Prostate gland (tissue), 2 donors: ENCODE measurements around the gene DIPK1A. TPM values are rescaled to one million over a fixed set of nuclear protein-coding genes. Genes with fewer than 3 reads are reported as not detected.
A peak's percentile ranks its signal among the peaks of the same experiment; 100 is the strongest.

Experiments
- DNase-seq: peaks from one replicate; pipeline ENCODE4 v3.0.0-alpha.2; 2019; ENCODE audit warnings: low spot score
- H3K27ac ChIP-seq, 2 donors: fragments of 200-600 bp; sonication (generic); 2 replicates each; pipeline ENCODE4 v1.5.1; 2017 to 2019
- H3K27me3 ChIP-seq: fragments of 200-600 bp; sonication (generic); replicated peaks from 2 replicates; pipeline ENCODE4 v1.5.1; 2019; ENCODE audit not compliant: insufficient read depth
- H3K36me3 ChIP-seq, 2 donors: fragments of 200-600 bp; sonication (generic); 1 replicate in 1 of 2; 2 replicates in 1 of 2; pipeline versions ENCODE4 v1.5.1 to v1.8.1; 2017 to 2019
- H3K4me1 ChIP-seq: fragments of 200-600 bp; sonication (generic); replicated peaks from 2 replicates; pipeline ENCODE4 v1.5.1; 2019
- H3K4me3 ChIP-seq, 2 donors: fragments of 200-600 bp; sonication (generic); 2 replicates each; pipeline ENCODE4 v1.5.1; 2017 to 2019
- H3K9me3 ChIP-seq: fragments of 200-600 bp; sonication (generic); 2 replicates; pipeline ENCODE4 v1.5.1; 2017
- CTCF ChIP-seq, 4 experiments: fragments of 200-600 bp in 2 of 4; fragments of 450-650 bp in 2 of 4; sonication (generic) in 2 of 4; IDR thresholded peaks; 1 replicate in 3 of 4; 2 replicates in 1 of 4; pipeline ENCODE4 v1.5.1; 2016 to 2019; ENCODE audit warnings: antibody characterized with exemption in 4 of 4, mild to moderate bottlenecking in 2 of 4, moderate library complexity in 2 of 4
- POLR2A ChIP-seq: fragments of 450-650 bp; IDR thresholded peaks from one replicate; pipeline ENCODE4 v1.6.1; 2016; ENCODE audit warnings: antibody characterized with exemption, mild to moderate bottlenecking
- POLR2AphosphoS5 ChIP-seq: sonication (generic); formaldehyde crosslinking; IDR thresholded peaks from one replicate; pipeline ENCODE4 v1.6.1; 2017; ENCODE audit warnings: antibody characterized with exemption
- WGBS: methylation state at CpG from one replicate; pipeline ENCODE4 v1.1.5; 2018; 5-methylcytosine and 5-hydroxymethylcytosine counted together
- intact Hi-C: fragments of 100-400 bp; cut with DNase I; formaldehyde crosslinking; loops from one replicate; pipeline ENCODE4 v1.14.2; 2022
- total RNA-seq, 2 donors: library from RNA; depleted of rRNA; stranded (reverse); fragments of >200 nt; gene quantifications; one replicate each; pipeline ENCODE4 v1.1.0, GENCODE V29; 2016

Gene DIPK1A
- total RNA-seq, 2 donors from 2014 or later = 9.2 to 22.2 TPM

DNA sequence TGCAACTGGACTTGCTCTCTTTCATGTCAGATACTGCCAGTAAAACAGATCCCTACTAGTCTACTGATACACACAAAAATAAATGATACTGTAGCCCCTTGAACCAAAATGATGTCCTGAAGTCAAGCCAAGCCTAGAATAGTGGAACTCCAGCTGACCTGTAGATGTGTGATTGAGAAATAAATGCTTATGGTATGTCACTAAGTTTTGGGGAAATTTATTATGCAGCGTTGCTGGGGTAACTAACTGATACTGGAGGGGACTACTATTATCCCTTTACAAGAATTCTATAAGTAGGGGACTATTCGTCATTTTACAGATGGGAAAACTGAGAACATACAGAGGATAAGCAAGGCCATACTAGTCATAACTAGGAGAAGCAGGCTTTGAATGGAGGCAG lies 73.8 kb downstream of the DIPK1A start:
- Histone ChIP-seq H3K4me3 (no peak overlapping the region), H3K36me3 (no peaks in the 10 kb centered on the region), H3K27ac (no peak overlapping the region), H3K27me3 (no peaks in the 10 kb centered on the region), H3K4me1 (no peaks in the 10 kb centered on the region), H3K9me3 (no peaks in the 10 kb centered on the region)
- WGBS = 96% methylated on average over 2 of the region's 2 CpGs
- no peak for DNase-seq
- TF ChIP-seq CTCF (IDR thresholded peaks at IDR 0.05) (no peak), POLR2AphosphoS5 (no peak), POLR2A (no peak)
- intact Hi-C loops = no loop called here

DNA sequence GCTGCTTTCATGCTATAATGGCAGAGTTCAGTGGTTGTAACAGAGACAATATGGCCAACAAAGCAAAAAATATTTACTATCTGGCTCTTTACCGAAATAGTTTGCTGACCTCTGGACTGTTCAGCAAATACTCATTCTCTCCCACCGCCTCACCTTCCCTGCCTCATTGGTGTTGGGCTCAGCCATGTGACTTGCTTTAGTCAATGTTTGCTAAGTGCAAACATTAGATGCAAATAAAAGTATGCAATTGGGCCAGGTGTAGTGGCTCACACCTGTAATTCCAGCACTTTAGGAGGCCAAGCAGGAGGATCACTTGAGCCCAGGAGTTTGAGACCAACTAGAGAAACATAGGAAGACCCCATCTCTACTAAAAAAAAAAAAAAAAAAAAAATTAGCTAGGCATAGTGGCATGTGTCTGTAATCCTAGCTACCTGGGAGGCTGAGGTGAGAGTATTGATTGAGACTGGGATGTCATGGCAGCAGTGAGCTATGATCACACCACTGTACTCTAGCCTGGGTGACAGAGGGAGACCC lies 74.3 kb downstream of the DIPK1A start:
- no peaks in the 10 kb centered on the region for H3K4me1 ChIP-seq
- TF ChIP-seq CTCF (IDR thresholded peaks at IDR 0.05) (no peak), POLR2AphosphoS5 (peak; percentile 16)
- DNase-seq = no peak
- 71% methylated on average over 2 of the region's 2 CpGs for WGBS
- no peaks in the 10 kb centered on the region for H3K9me3 ChIP-seq
- no peak overlapping the region for H3K27ac ChIP-seq
- intact Hi-C loops = no loop called here
- no peak overlapping the region for H3K4me3 ChIP-seq
- no peaks in the 10 kb centered on the region for H3K27me3 ChIP-seq
- H3K36me3 ChIP-seq = no peaks in the 10 kb centered on the region

DNA sequence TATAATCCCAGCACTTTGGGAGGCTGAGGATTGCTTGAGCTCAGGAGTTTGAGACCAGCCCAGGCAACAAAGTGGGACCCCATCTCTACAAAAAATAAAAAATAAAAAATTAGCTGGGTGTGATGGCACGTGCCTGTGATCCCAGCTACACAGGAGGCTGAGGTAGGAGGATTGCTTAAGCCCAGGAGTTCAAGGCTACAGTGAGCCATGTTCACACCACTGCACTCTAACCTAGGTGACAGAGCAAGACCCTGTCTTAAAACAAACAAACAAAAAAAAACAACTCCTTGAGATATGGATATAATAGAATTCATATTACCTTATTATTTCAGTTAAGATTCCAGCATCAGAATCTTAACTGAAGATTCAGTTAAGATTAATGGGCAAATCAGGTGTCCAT lies 77.1 kb downstream of the DIPK1A start:
- WGBS = 94% methylated on average over 1 of the region's 1 CpG
- no peak overlapping the region for H3K4me3 ChIP-seq
- H3K4me1 ChIP-seq = no peaks in the 10 kb centered on the region
- no peaks in the 10 kb centered on the region for H3K36me3 ChIP-seq
- no peaks in the 10 kb centered on the region for H3K27me3 ChIP-seq
- DNase-seq = no peak
- no peak overlapping the region for H3K27ac ChIP-seq
- H3K9me3 ChIP-seq = no peaks in the 10 kb centered on the region
- no peak for TF ChIP-seq POLR2AphosphoS5
- TF ChIP-seq CTCF (IDR thresholded peaks at IDR 0.05) = no peak
- TF ChIP-seq POLR2A = no peak
- intact Hi-C loops = no loop called here

DNA sequence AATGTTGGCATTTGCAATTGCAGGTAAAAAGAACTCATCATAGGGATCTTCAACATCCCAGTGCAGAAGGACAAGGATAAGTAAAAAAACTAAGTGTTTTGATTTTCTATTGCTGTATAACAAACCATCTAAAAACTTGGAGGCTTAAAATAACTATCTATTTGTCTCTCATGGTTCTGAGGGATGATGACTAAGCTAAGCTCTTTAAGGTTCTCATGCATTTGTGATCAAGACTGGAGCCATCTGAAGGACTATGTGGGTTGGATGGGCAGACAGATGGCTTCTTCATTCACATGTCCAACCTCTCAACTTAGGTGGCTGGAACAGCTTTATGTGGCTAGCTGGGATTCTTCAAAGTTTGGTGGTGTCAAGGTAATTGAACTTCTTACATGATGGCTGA lies 78.0 kb downstream of the DIPK1A start:
- Histone ChIP-seq H3K9me3 (no peaks in the 10 kb centered on the region), H3K27me3 (no peaks in the 10 kb centered on the region), H3K36me3 (no peaks in the 10 kb centered on the region), H3K4me3 (no peak overlapping the region), H3K4me1 (no peaks in the 10 kb centered on the region), H3K27ac (no peak overlapping the region)
- no peak for DNase-seq
- intact Hi-C loops = no loop called here
- TF ChIP-seq POLR2A (no peak), CTCF (IDR thresholded peaks at IDR 0.05) (no peak), POLR2AphosphoS5 (no peak)

GRCh38 chr1:92882819-92883218 lies 78.4 kb downstream of the DIPK1A start:
- DNase-seq = no peak
- intact Hi-C loops = no loop called here
- WGBS = 50% methylated on average over 1 of the region's 1 CpG
- H3K27me3 ChIP-seq = no peaks in the 10 kb centered on the region
- H3K36me3 ChIP-seq = no peaks in the 10 kb centered on the region
- no peak overlapping the region for H3K4me3 ChIP-seq
- peaks cover 3% of the 10 kb centered on the region for H3K4me1 ChIP-seq
- no peak for TF ChIP-seq POLR2A
- no peak for TF ChIP-seq CTCF (IDR thresholded peaks at IDR 0.05)
- TF ChIP-seq POLR2AphosphoS5 = no peak
- H3K27ac ChIP-seq = no peak overlapping the region
- no peaks in the 10 kb centered on the region for H3K9me3 ChIP-seq
